Body of pancreas (tissue), 4 donors: Measurements from ENCODE around the gene CEP162.

Source experiments
- CTCF ChIP-seq, 7 experiments: fragments of 450-650 bp in 4 of 7; fragments of 200-600 bp in 3 of 7; sonication (generic) in 3 of 7; IDR thresholded peaks; one replicate each; pipeline ENCODE4 v1.5.1; 2016 to 2019; ENCODE audit warnings: antibody characterized with exemption in 7 of 7
- POLR2A ChIP-seq, 3 donors: fragments of 450-650 bp; IDR thresholded peaks; one replicate each; pipeline ENCODE4 v1.6.1; 2016; ENCODE audit warnings: antibody characterized with exemption in 3 of 3, mild to moderate bottlenecking in 2 of 3

DNA sequence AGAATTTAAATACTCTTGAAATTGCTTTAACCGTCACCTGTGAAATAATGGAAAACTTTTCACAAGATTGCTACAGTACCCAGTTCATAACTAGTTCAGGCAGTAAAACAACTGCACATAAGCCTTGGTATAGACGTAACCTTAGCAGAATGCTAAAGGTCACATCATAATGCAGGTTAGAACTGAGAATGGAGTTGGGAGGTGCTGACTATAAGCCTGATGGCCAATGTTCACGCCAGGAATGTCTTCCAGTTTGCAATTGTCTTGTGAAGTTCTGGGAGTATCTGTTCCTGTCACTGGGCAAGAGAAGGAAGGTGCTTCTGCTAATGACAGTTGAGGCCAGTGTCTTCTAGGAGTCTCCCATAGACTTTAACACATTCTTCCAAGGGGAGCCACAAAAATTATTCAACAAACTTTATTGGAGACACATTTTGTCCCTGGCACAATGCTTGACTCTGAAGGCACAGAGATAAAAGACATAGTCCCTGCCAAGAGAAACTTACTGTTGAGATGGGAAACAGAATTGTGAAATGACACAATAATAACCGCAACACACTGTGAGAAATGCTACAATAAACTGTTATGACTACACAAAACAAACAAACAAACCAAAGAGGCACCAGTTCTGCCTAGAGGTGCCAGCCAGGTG lies 24.6 kb upstream of the CEP162 start:
- TF ChIP-seq CTCF (IDR thresholded peaks at IDR 0.05) (no peak), POLR2A (IDR thresholded peaks at IDR 0.05) (no peak)
